ENCODE measurements around the gene CFAP299.

CFAP299 gene

DNA sequence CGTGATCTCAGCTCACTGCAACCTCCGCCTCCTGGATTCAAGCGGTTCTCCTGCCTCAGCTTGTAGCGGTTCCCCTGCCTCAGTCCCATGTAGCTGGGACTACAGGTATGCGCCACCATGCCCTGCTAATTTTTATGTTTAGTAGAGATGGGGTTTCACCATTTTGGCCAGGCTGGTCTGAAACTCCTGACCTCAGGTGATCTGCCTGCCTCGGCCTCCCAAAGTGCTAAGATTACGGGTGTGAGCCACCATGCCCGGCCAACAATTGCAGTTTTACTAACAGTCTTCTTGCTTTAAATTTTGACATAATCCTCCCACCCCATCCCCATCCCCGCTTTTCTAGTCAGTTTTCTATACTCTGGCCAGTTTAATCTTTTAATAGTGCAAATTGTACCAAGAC is 112.0 kb downstream of the CFAP299 start:
- no peak for DNase-seq (ENCODE audit: low spot score)

- no peak for DNase-seq (ENCODE audit: low spot score)
Observed at GRCh38 chr4:80448056-80448455, 112.5 kb downstream of the CFAP299 start.

GRCh38 chr4:80452055-80452454 is 116.5 kb downstream of the CFAP299 start:
- no peak for DNase-seq (ENCODE audit: low spot score)

GRCh38 chr4:80452768-80453167 is 117.2 kb downstream of the CFAP299 start:
- no peak for DNase-seq (ENCODE audit: low spot score)

DNA sequence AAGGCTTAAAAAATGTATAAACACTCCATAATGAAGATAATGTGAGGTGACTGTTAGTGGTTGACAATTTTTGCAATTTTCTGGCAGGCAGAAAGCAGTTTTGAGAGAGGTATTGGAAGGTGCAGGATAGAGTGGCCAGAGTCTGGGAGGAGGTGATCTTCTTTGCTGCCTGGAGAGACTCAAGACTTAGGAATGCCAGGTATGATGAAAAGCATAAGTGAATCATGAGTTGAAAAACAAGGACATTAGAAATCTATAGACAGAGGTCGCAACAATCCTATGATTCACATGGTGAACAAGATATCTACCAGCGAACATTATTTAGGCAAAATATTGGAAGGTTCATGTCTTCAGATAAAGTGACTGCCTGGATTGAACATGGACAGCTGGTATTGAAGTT is 118.5 kb downstream of the CFAP299 start:
- no peak for DNase-seq (ENCODE audit: low spot score)

GRCh38 chr4:80454556-80454955 is 119.0 kb downstream of the CFAP299 start:
- no peak for DNase-seq (ENCODE audit: low spot score)

DNA sequence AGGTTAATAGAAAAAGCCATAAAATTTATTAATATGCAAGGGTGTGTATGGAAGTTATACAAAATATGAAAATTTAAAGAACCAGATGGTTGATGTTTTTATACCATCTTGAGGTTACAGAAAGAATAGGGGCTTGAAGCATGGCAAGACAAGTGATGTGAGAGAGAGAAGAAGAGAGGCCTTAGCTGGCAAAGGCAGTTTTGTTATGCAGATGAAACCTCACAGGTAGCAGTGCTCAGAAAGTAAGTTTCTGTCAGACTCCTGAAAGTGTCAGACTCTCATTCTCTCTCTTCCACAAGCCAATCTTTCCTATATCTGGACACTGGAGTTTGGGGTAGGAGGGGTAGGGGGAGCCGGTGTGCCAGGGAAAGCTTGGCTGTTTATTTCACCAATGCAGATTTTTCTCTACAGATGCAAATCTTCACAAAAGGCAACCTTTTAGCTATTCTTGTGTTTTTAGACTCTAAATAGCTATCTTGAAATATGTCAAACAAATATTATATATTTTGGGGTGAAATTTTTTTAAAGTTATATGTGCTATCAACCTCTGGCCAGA is 124.5 kb downstream of the CFAP299 start:
- no peak for DNase-seq (ENCODE audit: low spot score)

GRCh38 chr4:80461412-80461811 is 125.9 kb downstream of the CFAP299 start:
- no peak for DNase-seq (ENCODE audit: low spot score)

- DNase-seq (ENCODE audit: low spot score): no peak
Observed at GRCh38 chr4:80462621-80463091, 127.1 kb downstream of the CFAP299 start.

GRCh38 chr4:80463509-80463908 is 128.0 kb downstream of the CFAP299 start:
- no peak for DNase-seq (ENCODE audit: low spot score)

DNA sequence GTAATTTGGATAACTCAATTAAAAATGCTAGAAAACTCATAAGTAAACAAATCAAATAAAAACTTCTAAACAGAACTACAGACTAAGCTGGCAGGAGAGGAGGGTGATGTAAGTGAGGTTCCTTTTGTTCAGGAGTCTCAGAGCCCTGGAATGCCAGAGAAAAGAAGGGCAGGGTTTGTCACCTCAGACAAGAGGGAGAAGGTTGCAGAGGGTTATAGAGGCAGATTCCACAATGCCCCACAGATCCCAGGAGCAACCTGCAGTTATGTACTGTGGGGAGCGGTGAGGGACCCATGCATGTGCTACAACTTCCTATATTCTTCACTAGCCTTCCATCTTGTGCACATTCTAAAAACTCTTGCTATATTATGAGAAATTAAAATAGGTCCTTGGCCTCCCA is 129.7 kb downstream of the CFAP299 start:
- DNase-seq (ENCODE audit: low spot score): no peak

DNA sequence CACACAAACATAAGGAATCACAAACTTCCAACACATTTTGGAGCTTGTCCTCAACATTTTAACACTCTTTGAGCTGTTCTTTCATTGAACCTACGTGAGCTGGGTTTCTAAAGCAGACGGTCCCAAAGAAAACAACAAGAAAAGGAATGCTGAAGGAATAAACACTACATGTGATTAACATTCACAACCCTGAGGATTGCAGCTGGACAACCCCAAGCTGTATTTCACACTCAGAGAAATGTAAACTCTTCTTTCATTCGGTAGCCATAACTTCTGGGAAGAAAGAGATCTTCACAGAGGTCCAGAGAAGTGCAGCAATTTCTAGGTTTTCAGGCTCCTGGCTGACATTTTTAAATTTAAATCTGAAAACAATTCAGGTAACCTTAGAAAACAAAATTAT is 130.2 kb downstream of the CFAP299 start:
- no peak for DNase-seq (ENCODE audit: low spot score)

- DNase-seq (ENCODE audit: low spot score): no peak
Observed at GRCh38 chr4:80466618-80467017, 131.1 kb downstream of the CFAP299 start.

DNA sequence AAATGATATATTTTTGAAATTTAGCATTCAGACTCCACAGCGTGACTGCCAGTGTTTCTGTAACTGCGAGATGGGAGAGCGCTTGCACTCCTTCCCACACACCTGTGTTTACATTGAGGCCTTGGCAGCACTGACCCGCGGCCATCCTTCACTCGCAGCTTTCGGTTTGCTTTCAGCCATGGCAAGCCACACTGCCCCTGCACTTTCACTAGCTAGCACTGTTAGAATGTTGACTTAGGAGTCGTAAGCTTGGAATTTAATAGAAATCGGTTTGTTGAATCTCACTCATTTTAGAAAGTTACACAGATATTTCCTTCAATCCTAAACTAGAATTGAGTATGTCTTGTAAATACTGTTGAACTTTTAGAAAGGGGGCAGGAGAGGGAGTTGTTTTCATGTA is 136.2 kb downstream of the CFAP299 start:
- no peak for DNase-seq (ENCODE audit: low spot score)

DNA sequence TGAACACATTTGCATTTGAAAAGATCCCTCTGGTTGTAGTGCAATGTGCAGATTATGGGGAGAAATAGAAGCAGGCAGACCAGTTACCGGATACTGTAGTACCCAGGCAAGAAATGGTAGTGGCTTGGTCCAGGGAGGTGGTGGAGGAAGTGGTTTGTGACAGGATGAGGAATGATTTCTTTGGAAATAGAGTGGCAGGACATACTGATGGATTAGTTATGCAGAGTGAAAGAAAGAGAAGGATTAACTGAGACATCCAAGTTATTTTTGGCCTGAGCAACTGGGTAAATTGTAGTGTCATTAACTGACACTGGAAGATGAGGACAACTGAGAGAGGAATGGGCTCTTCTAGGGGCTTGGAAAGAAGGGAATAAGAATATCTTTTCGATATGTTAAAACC is 139.7 kb downstream of the CFAP299 start:
- DNase-seq (ENCODE audit: low spot score): no peak

DNA sequence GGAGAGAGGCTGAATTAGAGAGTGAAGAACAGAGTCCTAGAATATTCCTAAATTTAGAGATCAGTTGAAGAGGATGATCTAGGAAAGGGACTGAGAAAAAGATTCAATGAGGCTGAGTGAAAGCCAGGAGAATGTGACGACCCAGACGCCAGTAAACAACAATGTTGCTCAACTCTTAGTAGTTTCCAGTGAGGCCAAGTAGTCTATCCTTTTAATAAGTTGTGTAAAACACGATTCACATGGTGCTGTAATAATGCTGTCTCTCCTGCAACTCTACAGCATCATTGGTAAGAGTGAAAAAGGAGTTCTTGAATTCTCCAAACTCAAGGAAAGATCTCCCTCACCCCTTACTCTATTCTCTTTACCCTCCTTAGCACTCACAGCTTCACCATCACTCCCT is 140.3 kb downstream of the CFAP299 start:
- DNase-seq (ENCODE audit: low spot score): no peak

- no peak for DNase-seq (ENCODE audit: low spot score)
Observed at GRCh38 chr4:80484712-80485111, 149.2 kb downstream of the CFAP299 start.

DNA sequence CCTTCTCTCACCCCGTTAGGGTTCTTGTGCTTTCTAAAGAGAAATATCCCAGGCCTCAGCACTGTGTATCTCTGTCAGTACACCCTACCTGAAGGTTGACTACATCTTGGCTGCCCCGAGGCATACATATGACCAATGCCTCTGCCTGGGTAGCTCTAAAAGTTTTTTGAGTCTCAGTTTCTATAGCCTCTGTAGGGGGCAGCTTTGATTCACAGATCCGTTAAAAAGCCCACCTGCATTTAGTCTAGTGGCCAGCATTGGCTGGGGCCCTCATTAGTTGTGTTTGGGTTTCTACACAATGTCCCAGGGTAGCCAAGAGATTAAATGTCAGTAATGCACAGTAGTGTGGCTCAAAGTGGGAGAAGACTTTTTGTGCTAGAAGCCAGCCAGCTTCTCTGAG is 151.1 kb downstream of the CFAP299 start:
- DNase-seq (ENCODE audit: low spot score): no peak

DNA sequence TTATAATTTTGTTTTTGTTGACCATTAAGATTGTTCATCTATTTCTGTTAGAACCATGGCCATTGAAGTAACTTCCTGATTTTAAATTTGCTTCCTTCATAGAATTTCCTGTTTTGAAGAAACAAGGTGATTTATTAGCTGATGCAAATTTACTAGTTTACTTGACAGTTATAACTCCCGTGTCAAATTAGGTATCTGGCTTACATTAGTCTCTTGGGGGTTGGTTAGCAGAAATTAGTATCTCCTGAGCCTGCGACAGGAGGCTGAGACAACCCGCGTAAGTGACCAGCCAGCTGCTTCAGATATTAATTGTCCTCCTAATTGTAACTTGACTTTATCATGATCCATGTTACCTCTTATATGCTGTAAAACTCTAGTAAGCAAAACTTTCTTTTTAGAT is 154.3 kb downstream of the CFAP299 start:
- no peak for DNase-seq (ENCODE audit: low spot score)

GRCh38 chr4:80492761-80493160 is 157.2 kb downstream of the CFAP299 start:
- no peak for DNase-seq (ENCODE audit: low spot score)

GRCh38 chr4:80495865-80496264 is 160.3 kb downstream of the CFAP299 start:
- DNase-seq (ENCODE audit: low spot score): no peak

DNA sequence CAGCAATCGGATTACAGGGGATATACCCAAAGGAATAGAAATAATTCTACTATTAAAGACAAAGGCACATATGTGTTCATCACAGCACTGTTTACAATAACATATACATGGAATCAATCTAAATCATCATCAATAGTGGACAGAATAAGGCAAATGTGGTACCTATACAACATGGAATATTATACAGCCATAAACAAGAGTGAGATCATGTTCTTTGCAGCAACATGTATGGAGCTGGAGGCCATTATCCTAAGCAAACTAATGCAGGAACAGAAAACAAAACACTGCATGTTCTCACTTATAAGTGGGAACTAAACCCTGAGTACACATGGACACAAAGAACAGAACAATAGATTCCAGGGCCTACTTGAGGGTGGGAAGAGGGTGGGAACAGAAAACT is 163.2 kb downstream of the CFAP299 start:
- no peak for DNase-seq (ENCODE audit: low spot score)

DNA sequence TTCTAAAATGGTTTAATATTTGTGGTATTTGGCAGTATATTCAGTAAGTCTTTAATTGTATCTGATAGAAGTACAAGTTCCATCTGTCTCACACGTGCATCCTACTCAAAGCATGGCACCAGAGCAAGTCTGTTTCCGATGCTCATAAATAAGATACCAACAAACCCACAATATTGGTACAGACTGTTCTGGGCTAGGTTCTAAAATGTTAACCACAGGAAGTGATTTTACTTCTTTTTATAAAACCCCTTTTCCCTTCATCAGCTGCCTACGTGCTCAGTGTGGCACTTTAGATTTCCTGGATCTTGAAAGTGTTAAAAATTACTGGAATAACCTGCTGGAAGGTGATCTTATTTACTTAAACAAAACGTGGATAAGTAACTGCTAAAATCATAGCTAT is 165.1 kb downstream of the CFAP299 start:
- no peak for DNase-seq (ENCODE audit: low spot score)

GRCh38 chr4:80507077-80507476 is 171.5 kb downstream of the CFAP299 start:
- no peak for DNase-seq (ENCODE audit: low spot score)

- no peak for DNase-seq (ENCODE audit: low spot score)
Observed at GRCh38 chr4:80507507-80507906, 172.0 kb downstream of the CFAP299 start.

All from ecto neural progenitor cell (in vitro differentiated cells).